ENCODE data around the gene NPR2. TPM values are rescaled to one million over a fixed set of nuclear protein-coding genes. Genes with fewer than 3 reads are reported as not detected.

Gene NPR2
- total RNA-seq, 4 donors from 2014 or later = 1.1 to 6.8 (median 4.9) TPM

DNA sequence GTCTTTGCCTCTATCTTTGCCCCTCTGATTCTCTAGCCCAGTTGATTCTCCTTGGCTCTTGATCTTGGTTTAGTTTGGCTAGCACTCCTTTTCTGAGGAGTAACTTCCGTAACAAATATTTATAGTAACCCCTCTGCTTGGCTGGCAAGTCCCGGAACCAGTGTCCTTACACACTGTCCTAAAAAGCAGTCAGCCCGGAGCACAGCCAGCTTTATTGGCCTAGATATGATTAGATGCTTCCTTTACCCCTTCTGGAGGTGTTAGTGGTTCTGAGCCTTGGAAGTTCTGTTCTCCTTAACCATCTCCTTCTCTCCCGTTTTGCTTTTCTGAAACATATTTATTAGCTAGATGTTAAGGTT lies 20.3 kb upstream of the NPR2 start:
- TF ChIP-seq EP300 (IDR thresholded peaks at IDR 0.05; ENCODE audit: low read depth) (no peak), POLR2AphosphoS5 (IDR thresholded peaks at IDR 0.05) (peak in 1 of 3 donors; percentile 12)
- DNase-seq = no peak
- Histone ChIP-seq H3K4me1 (peaks cover 18 to 28% (median 20%) of the 10 kb centered on the region in 4 donors), H3K4me3 (no peak overlapping the region), H3K27me3 (no peaks in the 10 kb centered on the region), H3K9me3 (no peaks in the 10 kb centered on the region), H3K36me3 (no peaks in the 10 kb centered on the region), H3K27ac (peak overlapping the region; percentile 78 to 81 (median 80))
- 16 to 24% methylated on average over 4 of the region's 4 CpGs for WGBS, 2 donors (ENCODE audit: low coverage in 1 of 2)
- in situ Hi-C loops (cut with MboI; ENCODE audit: low pct_ligation_motif_present in 1 of 4, low pct_unique_long_range_greater_than_20kb in 1 of 4, low sequenced_read_pairs in 3 of 4) = no loop called here
- intact Hi-C loops (cut with DNase I; ENCODE audit: low total_unique reads) = no loop called here

DNA sequence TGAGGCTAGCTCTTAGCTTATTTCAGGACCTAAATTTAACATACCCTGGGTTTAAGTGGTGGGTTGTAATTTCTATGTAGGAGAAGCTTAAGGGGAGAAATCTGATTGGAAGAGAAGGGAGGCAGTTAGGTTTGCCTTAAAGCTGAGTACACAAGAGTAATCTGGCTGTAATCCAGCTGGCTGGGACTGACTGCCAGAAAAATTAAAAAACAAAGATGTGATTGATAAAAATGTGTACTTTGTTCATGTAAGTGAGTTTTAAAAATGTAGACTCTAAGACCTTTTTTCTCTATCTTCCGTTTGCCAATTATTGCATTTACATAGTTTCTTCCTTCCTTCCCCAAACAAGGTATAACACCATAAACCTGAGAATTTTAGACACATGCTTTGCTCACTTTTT lies 19.9 kb upstream of the NPR2 start:
- no peaks in the 10 kb centered on the region for H3K9me3 ChIP-seq
- in situ Hi-C loops (cut with MboI; ENCODE audit: low pct_ligation_motif_present in 1 of 4, low pct_unique_long_range_greater_than_20kb in 1 of 4, low sequenced_read_pairs in 3 of 4) = no loop called here
- peak overlapping the region; percentile 78 to 81 (median 80) for H3K27ac ChIP-seq
- no peaks in the 10 kb centered on the region for H3K27me3 ChIP-seq
- 33 to 46% methylated on average over 1 of the region's 1 CpG for WGBS, 2 donors (ENCODE audit: low coverage in 1 of 2)
- peaks cover 18 to 28% (median 20%) of the 10 kb centered on the region in 4 donors for H3K4me1 ChIP-seq
- peak; percentile 37 for DNase-seq
- intact Hi-C loops (cut with DNase I; ENCODE audit: low total_unique reads) = no loop called here
- no peaks in the 10 kb centered on the region for H3K36me3 ChIP-seq
- no peak overlapping the region for H3K4me3 ChIP-seq
- no peak for TF ChIP-seq POLR2AphosphoS5 (IDR thresholded peaks at IDR 0.05)
- no peak for TF ChIP-seq EP300 (IDR thresholded peaks at IDR 0.05; ENCODE audit: low read depth)
- TF ChIP-seq, protein P1, sequence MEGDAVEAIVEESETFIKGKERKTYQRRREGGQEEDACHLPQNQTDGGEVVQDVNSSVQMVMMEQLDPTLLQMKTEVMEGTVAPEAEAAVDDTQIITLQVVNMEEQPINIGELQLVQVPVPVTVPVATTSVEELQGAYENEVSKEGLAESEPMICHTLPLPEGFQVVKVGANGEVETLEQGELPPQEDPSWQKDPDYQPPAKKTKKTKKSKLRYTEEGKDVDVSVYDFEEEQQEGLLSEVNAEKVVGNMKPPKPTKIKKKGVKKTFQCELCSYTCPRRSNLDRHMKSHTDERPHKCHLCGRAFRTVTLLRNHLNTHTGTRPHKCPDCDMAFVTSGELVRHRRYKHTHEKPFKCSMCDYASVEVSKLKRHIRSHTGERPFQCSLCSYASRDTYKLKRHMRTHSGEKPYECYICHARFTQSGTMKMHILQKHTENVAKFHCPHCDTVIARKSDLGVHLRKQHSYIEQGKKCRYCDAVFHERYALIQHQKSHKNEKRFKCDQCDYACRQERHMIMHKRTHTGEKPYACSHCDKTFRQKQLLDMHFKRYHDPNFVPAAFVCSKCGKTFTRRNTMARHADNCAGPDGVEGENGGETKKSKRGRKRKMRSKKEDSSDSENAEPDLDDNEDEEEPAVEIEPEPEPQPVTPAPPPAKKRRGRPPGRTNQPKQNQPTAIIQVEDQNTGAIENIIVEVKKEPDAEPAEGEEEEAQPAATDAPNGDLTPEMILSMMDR (IDR thresholded peaks at IDR 0.05) = no peak
- TF ChIP-seq POLR2A (IDR thresholded peaks at IDR 0.05) = no peak

DNA sequence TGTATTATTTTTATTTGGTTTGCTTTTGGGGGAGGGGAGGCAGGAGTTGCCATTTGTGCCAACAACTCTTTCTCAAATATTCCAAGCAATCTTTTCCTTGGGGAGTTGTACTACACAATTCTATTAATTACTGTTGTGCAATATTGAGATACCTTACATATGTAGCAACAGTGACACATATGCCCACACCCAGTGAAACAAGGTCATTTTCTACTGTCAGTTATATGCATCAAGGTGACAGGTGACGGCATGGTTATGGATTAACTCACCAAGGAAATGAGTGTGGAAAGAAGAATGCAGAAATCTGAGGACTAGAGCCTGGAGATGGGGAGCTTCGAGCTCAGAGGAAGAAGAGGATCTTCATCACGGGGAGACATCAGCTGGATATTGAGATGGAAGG lies 19.4 kb upstream of the NPR2 start:
- Histone ChIP-seq H3K36me3 (no peaks in the 10 kb centered on the region), H3K4me3 (no peak overlapping the region), H3K27ac (peak overlapping the region; percentile 78 to 81 (median 80)), H3K4me1 (peaks cover 18 to 28% (median 20%) of the 10 kb centered on the region in 4 donors), H3K9me3 (no peaks in the 10 kb centered on the region), H3K27me3 (no peaks in the 10 kb centered on the region)
- TF ChIP-seq POLR2A (IDR thresholded peaks at IDR 0.05) (peak; percentile 11), POLR2AphosphoS5 (IDR thresholded peaks at IDR 0.05) (peak in 2 of 3 donors; percentile 29 to 50), EP300 (IDR thresholded peaks at IDR 0.05; ENCODE audit: low read depth) (no peak)
- TF ChIP-seq, protein P1 (IDR thresholded peaks at IDR 0.05) = no peak
- in situ Hi-C loops (cut with MboI; ENCODE audit: low pct_ligation_motif_present in 1 of 4, low pct_unique_long_range_greater_than_20kb in 1 of 4, low sequenced_read_pairs in 3 of 4) = no loop called here
- 38 to 54% methylated on average over 3 of the region's 3 CpGs for WGBS, 2 donors (ENCODE audit: low coverage in 1 of 2)
- intact Hi-C loops (cut with DNase I; ENCODE audit: low total_unique reads) = no loop called here
- DNase-seq = peak; percentile 32

DNA sequence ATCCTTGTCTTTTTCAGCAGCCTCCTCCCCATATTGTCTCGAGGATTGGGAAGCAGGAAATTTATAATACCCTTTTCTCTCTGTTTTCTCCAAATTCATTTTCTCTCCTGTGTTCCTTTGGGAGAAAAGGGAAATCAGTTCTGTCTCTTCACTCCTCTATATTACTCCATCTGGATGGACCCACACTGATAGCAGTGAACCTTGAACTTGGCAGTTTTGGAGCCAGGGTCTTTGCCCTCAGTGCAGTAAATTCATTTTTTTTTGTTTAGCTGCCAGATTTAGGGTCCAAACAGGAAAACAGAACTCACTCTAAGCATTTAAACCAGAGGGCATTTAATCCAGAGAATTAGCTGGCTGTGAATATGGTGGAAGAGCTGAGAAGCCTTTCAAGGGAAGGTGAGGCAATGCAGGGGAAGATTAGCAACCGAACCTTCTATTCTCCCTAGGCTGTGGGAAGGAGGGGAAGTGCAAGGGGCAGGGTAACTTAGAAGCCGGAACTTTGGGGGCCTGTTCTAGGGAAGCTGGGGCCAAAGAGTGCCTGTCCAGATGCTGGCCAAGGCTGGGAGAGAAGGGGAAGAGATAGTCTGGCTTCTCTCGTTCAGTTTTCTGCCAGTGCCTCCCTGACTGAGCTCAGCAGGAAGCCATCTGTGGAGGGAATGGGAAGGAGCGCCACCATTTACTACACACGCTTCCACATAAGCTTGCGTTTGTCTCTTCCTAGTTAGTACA lies 16.3 kb upstream of the NPR2 start:
- WGBS, 2 donors (ENCODE audit: low coverage in 1 of 2) = 74 to 100% methylated on average over 1 to 7 of the region's 7 CpGs
- no peaks in the 10 kb centered on the region for H3K27me3 ChIP-seq
- no peak for TF ChIP-seq POLR2AphosphoS5 (IDR thresholded peaks at IDR 0.05)
- no peak for TF ChIP-seq POLR2A (IDR thresholded peaks at IDR 0.05)
- TF ChIP-seq EP300 (IDR thresholded peaks at IDR 0.05; ENCODE audit: low read depth) = no peak
- H3K4me3 ChIP-seq = no peak overlapping the region
- H3K36me3 ChIP-seq = no peaks in the 10 kb centered on the region
- no peak overlapping the region for H3K27ac ChIP-seq
- intact Hi-C loops (cut with DNase I; ENCODE audit: low total_unique reads) (no loop called here), in situ Hi-C loops (cut with MboI; ENCODE audit: low pct_ligation_motif_present in 1 of 4, low pct_unique_long_range_greater_than_20kb in 1 of 4, low sequenced_read_pairs in 3 of 4) (no loop called here)
- no peaks in the 10 kb centered on the region for H3K9me3 ChIP-seq
- H3K4me1 ChIP-seq = peaks cover 18 to 28% (median 20%) of the 10 kb centered on the region in 4 donors
- no peak for DNase-seq

DNA sequence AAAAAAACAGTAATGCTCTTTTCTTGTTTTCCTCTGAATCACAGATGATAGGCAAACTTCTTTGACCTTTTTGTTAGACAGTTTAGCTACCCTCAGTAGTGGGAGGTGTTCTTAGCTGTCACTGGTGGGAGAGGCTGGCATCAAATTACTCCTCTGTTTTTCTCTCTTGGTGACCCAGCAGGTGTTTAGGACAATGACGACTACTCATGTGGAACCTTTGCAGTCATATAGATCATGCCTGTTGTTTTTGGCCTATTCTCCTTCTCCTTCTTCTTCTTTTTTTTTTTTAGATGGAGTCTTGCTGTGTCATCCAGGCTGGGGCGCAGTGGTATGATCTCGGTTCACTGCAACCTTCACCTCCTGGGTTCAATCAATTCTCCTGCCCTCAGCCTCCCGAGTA lies 15.4 kb upstream of the NPR2 start:
- Histone ChIP-seq H3K36me3 (no peaks in the 10 kb centered on the region), H3K27me3 (no peaks in the 10 kb centered on the region), H3K27ac (no peak overlapping the region), H3K4me3 (no peak overlapping the region), H3K9me3 (no peaks in the 10 kb centered on the region), H3K4me1 (peaks cover 10 to 18% (median 13%) of the 10 kb centered on the region in 4 donors)
- intact Hi-C loops (cut with DNase I; ENCODE audit: low total_unique reads) = no loop called here
- 79 to 100% methylated on average over 3 to 4 of the region's 4 CpGs for WGBS, 2 donors (ENCODE audit: low coverage in 1 of 2)
- TF ChIP-seq, protein P1 (IDR thresholded peaks at IDR 0.05) = no peak
- TF ChIP-seq POLR2AphosphoS5 (IDR thresholded peaks at IDR 0.05) = no peak
- no peak for TF ChIP-seq EP300 (IDR thresholded peaks at IDR 0.05; ENCODE audit: low read depth)
- TF ChIP-seq POLR2A (IDR thresholded peaks at IDR 0.05) = no peak
- in situ Hi-C loops (cut with MboI; ENCODE audit: low pct_ligation_motif_present in 1 of 4, low pct_unique_long_range_greater_than_20kb in 1 of 4, low sequenced_read_pairs in 3 of 4) = no loop called here
- no peak for DNase-seq

Data from transverse colon (tissue), 4 donors.